Kidney (tissue), 14 donors: ENCODE measurements around the gene GPC3. TPM values are rescaled to one million over a fixed set of nuclear protein-coding genes. Genes with fewer than 3 reads are reported as not detected.
A peak's percentile ranks its signal among the peaks of the same experiment; 100 is the strongest.

Experiments used
- DNase-seq, 5 donors: peaks; one replicate each; pipeline ENCODE4 v3.0.0-alpha.2; 2013 to 2020
- FAIRE-seq: peaks from 2 replicates; lab custom pipeline; 2012; peaks lifted over from hg19 to GRCh38; lab: Jason Lieb, UNC
- H3K27ac ChIP-seq, 2 donors: one replicate each; pipeline ENCODE4 v1.7.0; 2013; ENCODE audit warnings: low read depth in 2 of 2, low read length in 2 of 2, inconsistent platforms in 1 of 2
- H3K27me3 ChIP-seq: one replicate; pipeline ENCODE4 v1.7.1; 2013; ENCODE audit warnings: low read length, inconsistent platforms; ENCODE audit not compliant: control insufficient read depth, insufficient read depth
- H3K36me3 ChIP-seq, 3 donors: one replicate each; pipeline versions ENCODE4 v1.7.0 to v1.7.1; 2013; ENCODE audit warnings: low read length in 3 of 3, control low read depth in 1 of 3, inconsistent platforms in 1 of 3; ENCODE audit not compliant: insufficient read depth in 3 of 3, control insufficient read depth in 2 of 3
- H3K4me1 ChIP-seq, 3 donors: one replicate each; pipeline versions ENCODE4 v1.7.0 to v1.7.1; 2013; ENCODE audit warnings: low read length in 3 of 3, inconsistent platforms in 1 of 3, low read depth in 1 of 3; ENCODE audit not compliant: control insufficient read depth in 2 of 3, insufficient read depth in 2 of 3
- H3K4me3 ChIP-seq, 3 donors: one replicate each; pipeline versions ENCODE4 v1.7.0 to v1.8.1; 2013; ENCODE audit warnings: low read length in 3 of 3, control low read depth in 1 of 3, inconsistent platforms in 1 of 3
- H3K9ac ChIP-seq, 3 donors: one replicate each; pipeline versions ENCODE4 v1.7.0 to v1.7.1; 2013; ENCODE audit warnings: low read length in 3 of 3, control low read depth in 1 of 3, inconsistent platforms in 1 of 3
- H3K9me3 ChIP-seq, 3 donors: one replicate each; pipeline versions ENCODE4 v1.7.0 to v1.7.1; 2013; ENCODE audit warnings: low read length in 3 of 3, control low read depth in 1 of 3, inconsistent platforms in 1 of 3; ENCODE audit not compliant: control insufficient read depth in 2 of 3, insufficient read depth in 1 of 3
- intact Hi-C: fragments of 100-400 bp; cut with DNase I; formaldehyde crosslinking; loops from one replicate; pipeline ENCODE4 v1.11.1; 2022
- polyA plus RNA-seq: library from polyadenylated mRNA; stranded (reverse); fragments of 350-450 nt; fragmentation: Illumina TruSeq; extraction: RNeasy Lipid Tissue Mini Kit (QIAGEN cat#74804); gene quantifications from one replicate; pipeline ENCODE4 v1.2.3, GENCODE V29; 2014; ENCODE audit warnings: low read depth, low replicate concordance; ENCODE audit not compliant: insufficient read depth
- total RNA-seq: library from RNA; stranded (reverse); fragmentation: NEBNext Ultra II Directional; extraction: Animal tissue kit (Norgen Biotek cat#: 25700); gene quantifications from one replicate; pipeline ENCODE4 v1.2.1, GENCODE V29; 2021
- TF ChIP-seq, protein P1 (sequence below): IDR thresholded peaks from 3 replicates; pipeline ENCODE4 v1.5.1; 2012; ENCODE audit warnings: mild to moderate bottlenecking, moderate library complexity, borderline replicate concordance; ENCODE audit not compliant: insufficient read depth; ENCODE audit errors: extremely low read depth
- donor health status: control.
- donor health status: control.
- donor health status: control.
- donor health status: control.
- donor health status: control.
- donor health status: DM: yes; HTN: yes; CAD: no.
- donor health status: Normal renal cell carcinoma (clear cell type).

The GPC3 gene
- total and polyA plus RNA-seq, 2 donors from 2014 or later, result 43.0 to 52.5 TPM

DNA sequence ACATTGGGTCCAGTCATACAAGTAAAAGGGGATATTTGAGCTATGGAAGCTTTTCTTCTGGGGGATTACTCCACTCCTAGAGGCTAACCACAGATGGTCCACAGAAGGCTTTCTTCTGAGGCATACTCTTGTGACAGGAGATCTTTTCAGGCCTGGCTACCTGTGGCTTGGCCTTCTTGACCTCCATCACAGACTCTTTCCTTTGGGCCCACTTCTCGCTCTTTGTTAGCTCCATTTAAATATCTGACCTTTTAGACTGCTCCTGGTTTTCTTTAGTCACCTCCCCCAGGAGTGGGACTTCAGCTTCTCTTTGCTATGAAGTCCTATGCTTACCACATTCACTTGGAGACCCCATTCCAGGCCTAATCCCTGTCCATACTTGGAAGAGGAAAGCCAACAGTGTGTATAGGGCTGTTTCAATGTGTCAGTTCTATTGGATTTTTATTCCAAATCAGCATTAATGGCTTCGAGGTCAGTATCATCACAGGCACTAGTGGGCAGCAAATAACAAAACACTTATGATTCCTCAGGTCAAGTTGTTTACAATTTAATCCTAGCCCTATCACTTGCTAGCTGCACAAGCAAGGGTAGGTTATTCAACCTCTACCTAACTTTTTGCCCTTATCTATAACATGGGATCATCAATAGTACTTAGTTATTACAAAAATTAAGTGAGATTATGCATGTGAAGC lies 26.3 kb downstream of the GPC3 start:
- DNase-seq (no peak), FAIRE-seq (peak; percentile 69)
- Histone ChIP-seq H3K27me3 (no peaks in the 10 kb centered on the region), H3K4me3 (no peak overlapping the region), H3K9me3 (no peaks in the 10 kb centered on the region), H3K27ac (no peak overlapping the region), H3K4me1 (no peaks in the 10 kb centered on the region), H3K36me3 (no peaks in the 10 kb centered on the region), H3K9ac (no peak overlapping the region)
- TF ChIP-seq, protein P1, sequence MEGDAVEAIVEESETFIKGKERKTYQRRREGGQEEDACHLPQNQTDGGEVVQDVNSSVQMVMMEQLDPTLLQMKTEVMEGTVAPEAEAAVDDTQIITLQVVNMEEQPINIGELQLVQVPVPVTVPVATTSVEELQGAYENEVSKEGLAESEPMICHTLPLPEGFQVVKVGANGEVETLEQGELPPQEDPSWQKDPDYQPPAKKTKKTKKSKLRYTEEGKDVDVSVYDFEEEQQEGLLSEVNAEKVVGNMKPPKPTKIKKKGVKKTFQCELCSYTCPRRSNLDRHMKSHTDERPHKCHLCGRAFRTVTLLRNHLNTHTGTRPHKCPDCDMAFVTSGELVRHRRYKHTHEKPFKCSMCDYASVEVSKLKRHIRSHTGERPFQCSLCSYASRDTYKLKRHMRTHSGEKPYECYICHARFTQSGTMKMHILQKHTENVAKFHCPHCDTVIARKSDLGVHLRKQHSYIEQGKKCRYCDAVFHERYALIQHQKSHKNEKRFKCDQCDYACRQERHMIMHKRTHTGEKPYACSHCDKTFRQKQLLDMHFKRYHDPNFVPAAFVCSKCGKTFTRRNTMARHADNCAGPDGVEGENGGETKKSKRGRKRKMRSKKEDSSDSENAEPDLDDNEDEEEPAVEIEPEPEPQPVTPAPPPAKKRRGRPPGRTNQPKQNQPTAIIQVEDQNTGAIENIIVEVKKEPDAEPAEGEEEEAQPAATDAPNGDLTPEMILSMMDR, result peak; percentile 19
- intact Hi-C loops, result no loop called here

DNA sequence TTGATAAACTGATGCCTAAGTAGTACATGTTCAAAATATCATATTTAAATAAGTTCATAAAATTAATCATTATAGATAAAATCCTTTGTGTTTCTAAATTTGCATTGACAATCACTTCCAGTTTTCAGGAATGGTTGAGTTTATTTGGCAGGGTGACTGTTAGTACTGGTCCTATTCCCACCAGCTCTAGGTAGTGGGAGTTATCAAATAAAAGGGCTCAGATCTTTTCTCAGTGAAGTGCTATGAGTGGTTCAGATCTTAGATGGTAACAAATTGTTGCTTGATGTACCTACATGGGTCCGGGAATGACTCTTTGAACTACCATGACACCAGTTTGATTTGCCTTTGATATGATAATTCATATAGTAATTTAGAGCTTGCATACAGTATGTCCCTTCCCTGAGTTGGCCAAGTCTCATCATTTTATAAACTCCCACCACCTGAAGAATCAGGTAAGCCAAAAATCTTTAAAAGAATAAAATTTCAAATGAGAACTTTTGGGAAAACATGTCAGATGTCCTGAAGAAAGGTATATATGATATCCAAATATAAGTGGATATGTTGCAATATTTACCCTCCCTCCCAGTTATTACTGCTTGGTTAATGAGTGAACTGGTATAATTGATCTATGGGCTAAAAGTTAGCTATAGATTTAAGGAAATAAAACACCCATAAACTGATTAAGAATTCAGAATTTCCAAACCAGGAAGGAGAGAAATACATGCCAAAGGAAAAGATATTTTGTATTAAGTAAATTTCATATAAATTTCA lies 28.6 kb downstream of the GPC3 start:
- TF ChIP-seq, protein P1, result no peak
- Histone ChIP-seq H3K4me3 (no peak overlapping the region), H3K9me3 (no peaks in the 10 kb centered on the region), H3K27ac (no peak overlapping the region), H3K4me1 (no peaks in the 10 kb centered on the region), H3K36me3 (peaks cover 0 to 2% (median 0%) of the 10 kb centered on the region in 3 donors), H3K27me3 (no peaks in the 10 kb centered on the region), H3K9ac (no peak overlapping the region)
- intact Hi-C loops, result no loop called here
- DNase-seq (no peak), FAIRE-seq (peak; percentile 39)

DNA sequence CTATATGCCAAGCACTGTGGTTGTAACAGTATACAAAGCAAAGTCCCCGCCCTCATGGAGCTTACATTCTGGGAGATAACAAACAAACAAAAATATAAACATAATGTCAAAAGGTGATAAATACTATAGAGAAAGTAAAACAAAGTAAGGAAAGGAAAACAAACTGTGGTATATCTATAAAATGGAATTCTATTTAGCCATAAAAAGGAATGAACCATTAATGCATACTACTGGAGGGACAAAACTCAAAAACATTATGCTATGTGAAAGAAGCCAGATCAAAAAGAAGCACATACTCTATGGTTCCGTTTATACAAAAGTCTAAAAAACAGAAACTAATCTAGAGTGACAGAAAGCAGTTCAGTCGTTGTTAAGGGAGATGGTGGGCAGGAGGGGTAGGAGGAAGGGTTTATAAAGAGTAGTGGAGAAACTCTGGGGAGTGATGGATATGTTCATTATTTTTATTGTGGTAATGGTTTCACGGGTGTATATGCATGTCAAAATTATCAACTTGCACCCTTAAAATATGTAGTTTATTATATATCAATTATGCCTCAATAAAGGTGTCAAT lies 31.5 kb downstream of the GPC3 start:
- TF ChIP-seq, protein P1, result no peak
- FAIRE-seq, result no peak
- H3K27me3 ChIP-seq, result no peaks in the 10 kb centered on the region
- H3K9ac ChIP-seq, result no peak overlapping the region
- no peak overlapping the region for H3K27ac ChIP-seq
- no peaks in the 10 kb centered on the region for H3K4me1 ChIP-seq
- peaks cover 0 to 2% (median 0%) of the 10 kb centered on the region in 3 donors for H3K36me3 ChIP-seq
- intact Hi-C loops, result no loop called here
- no peaks in the 10 kb centered on the region for H3K9me3 ChIP-seq
- DNase-seq, result no peak
- H3K4me3 ChIP-seq, result no peak overlapping the region
